H1 (cell line): ENCODE data around the gene DNMT1. TPM values are rescaled to one million over a fixed set of nuclear protein-coding genes. Genes with fewer than 3 reads are reported as not detected.
A peak's percentile ranks its signal among the peaks of the same experiment; 100 is the strongest.

Source experiments
- CTCF ChIA-PET: fragments of 300-600 bp; sonication (Branson Sonifier 250); formaldehyde crosslinking; loops from one replicate; lab custom pipeline; 2021; ENCODE audit not compliant: partially characterized antibody; lab: Charles Lee
- POLR2A ChIA-PET: fragments of 300-600 bp; sonication (Branson Sonifier 250); formaldehyde crosslinking; loops from one replicate; lab custom pipeline; 2021; ENCODE audit warnings: inconsistent platforms; ENCODE audit not compliant: partially characterized antibody; lab: Charles Lee
- DNase-seq, 2 experiments: peaks; one replicate each; pipeline versions ENCODE4 v3.0.0 to v3.0.0-alpha.2; 2010 to 2022; ENCODE audit warnings: low spot score in 2 of 2, low read depth in 1 of 2, mixed read lengths in 1 of 2
- FAIRE-seq: peaks from 2 replicates; lab custom pipeline; 2011; peaks lifted over from hg19 to GRCh38; lab: Jason Lieb, UNC
- H2AFZ ChIP-seq: 2 replicates; pipeline ENCODE4 v1.8.1; 2012; ENCODE audit warnings: low read length, inconsistent platforms
- H2AK5ac ChIP-seq: 2 replicates; pipeline ENCODE4 v1.6.1; 2013; ENCODE audit warnings: low read depth, low read length
- H2BK120ac ChIP-seq: replicated peaks from 2 replicates; pipeline ENCODE3; 2013; ENCODE audit warnings: low read depth, low read length, inconsistent platforms
- H2BK12ac ChIP-seq: 2 replicates; pipeline ENCODE4 v1.6.1; 2013; ENCODE audit warnings: low read depth, low read length
- H2BK15ac ChIP-seq: 2 replicates; pipeline ENCODE4 v1.6.1; 2013; ENCODE audit warnings: low read length
- H2BK20ac ChIP-seq: 2 replicates; pipeline ENCODE4 v1.6.1; 2013; ENCODE audit warnings: low read length
- H2BK5ac ChIP-seq: 2 replicates; pipeline ENCODE4 v1.6.1; 2013; ENCODE audit warnings: low read depth, low read length
- H3K14ac ChIP-seq: 2 replicates; pipeline ENCODE4 v1.6.1; 2013; ENCODE audit warnings: inconsistent platforms; ENCODE audit not compliant: insufficient read length
- H3K18ac ChIP-seq: 2 replicates; pipeline ENCODE4 v1.6.1; 2013; ENCODE audit warnings: low read length; ENCODE audit errors: extremely low read depth
- H3K23ac ChIP-seq: 2 replicates; pipeline ENCODE4 v1.6.1; 2013; ENCODE audit warnings: inconsistent platforms; ENCODE audit not compliant: insufficient read length
- H3K23me2 ChIP-seq: 2 replicates; pipeline ENCODE4 v1.6.1; 2013; ENCODE audit warnings: low read depth, low read length
- H3K27ac ChIP-seq: 2 replicates; pipeline ENCODE4 v1.6.1; 2011; ENCODE audit warnings: low read depth, low read length, inconsistent platforms
- H3K27me3 ChIP-seq, 4 experiments: replicated peaks in 1 of 4; 1 replicate in 1 of 4; 2 replicates in 3 of 4; pipeline versions ENCODE4 v1.6.1 to v1.8.1; 2011 to 2013; ENCODE audit warnings: low read length in 3 of 4, mild to moderate bottlenecking in 3 of 4, inconsistent platforms in 2 of 4, mixed read lengths in 2 of 4, moderate library complexity in 1 of 4; ENCODE audit not compliant: control insufficient read depth in 3 of 4, insufficient read depth in 3 of 4; ENCODE audit errors: extremely low read depth in 1 of 4
- H3K36me3 ChIP-seq, 4 experiments: 2 replicates each; pipeline versions ENCODE4 v1.6.1 to v1.8.1; 2011 to 2013; ENCODE audit warnings: mild to moderate bottlenecking in 4 of 4, low read length in 3 of 4, moderate library complexity in 2 of 4, control low read depth in 1 of 4, inconsistent platforms in 1 of 4; ENCODE audit not compliant: insufficient read depth in 4 of 4, control insufficient read depth in 2 of 4
- H3K4ac ChIP-seq: replicated peaks from 2 replicates; pipeline ENCODE3; 2013; ENCODE audit warnings: low read length, low read depth, mixed read lengths, inconsistent platforms; ENCODE audit not compliant: insufficient read length
- H3K4me1 ChIP-seq, 4 experiments: replicated peaks in 1 of 4; 1 replicate in 1 of 4; 2 replicates in 3 of 4; pipeline versions ENCODE4 v1.6.1 to v1.8.1; 2011 to 2013; ENCODE audit warnings: low read length in 3 of 4, inconsistent platforms in 2 of 4, mixed read lengths in 1 of 4; ENCODE audit not compliant: insufficient read depth in 4 of 4, control insufficient read depth in 3 of 4
- H3K4me2 ChIP-seq, 2 experiments: 2 replicates each; pipeline versions ENCODE4 v1.6.1 to v1.8.1; 2011 to 2013; ENCODE audit warnings: low read depth in 2 of 2, low read length in 2 of 2, control low read depth in 1 of 2, inconsistent platforms in 1 of 2, mild to moderate bottlenecking in 1 of 2; ENCODE audit not compliant: insufficient read depth in 1 of 2
- H3K4me3 ChIP-seq, 4 experiments: fragments of 200-600, 300-600 bp in 1 of 4; sonication (generic), shearing (Covaris generic), sonication (Bioruptor Twin) in 1 of 4; 2 replicates each; pipeline versions ENCODE4 v1.5.1 to v1.8.1; 2011 to 2016; ENCODE audit warnings: low read length in 4 of 4, low read depth in 3 of 4, control low read depth in 2 of 4, inconsistent platforms in 2 of 4, mild to moderate bottlenecking in 2 of 4, mixed read lengths in 1 of 4, moderate library complexity in 1 of 4; ENCODE audit not compliant: insufficient read depth in 2 of 4; ENCODE audit errors: extremely low read depth in 1 of 4
- H3K56ac ChIP-seq: replicated peaks from 2 replicates; pipeline ENCODE3; 2013; ENCODE audit warnings: low read depth, mild to moderate bottlenecking, mixed read lengths, low read length, inconsistent platforms; ENCODE audit not compliant: insufficient read length
- H3K79me1 ChIP-seq: 2 replicates; pipeline ENCODE4 v1.6.1; 2013; ENCODE audit warnings: low read depth, low read length, control low read depth
- H3K79me2 ChIP-seq, 2 experiments: 2 replicates each; pipeline versions ENCODE4 v1.6.1 to v1.8.1; 2012 to 2013; ENCODE audit warnings: low read length in 2 of 2, mild to moderate bottlenecking in 2 of 2, inconsistent platforms in 1 of 2; ENCODE audit not compliant: insufficient read depth in 2 of 2, control insufficient read depth in 1 of 2
- H3K9ac ChIP-seq, 4 experiments: replicated peaks in 1 of 4; 1 replicate in 1 of 4; 2 replicates in 3 of 4; pipeline versions ENCODE4 v1.6.1 to v1.8.1; 2011 to 2013; ENCODE audit warnings: low read depth in 3 of 4, low read length in 3 of 4, control low read depth in 2 of 4, mild to moderate bottlenecking in 2 of 4, moderate library complexity in 2 of 4, inconsistent platforms in 1 of 4; ENCODE audit errors: extremely low read depth in 1 of 4
- H3K9me3 ChIP-seq, 2 experiments: 2 replicates each; pipeline versions ENCODE4 v1.6.1 to v1.8.1; 2012 to 2013; ENCODE audit warnings: mild to moderate bottlenecking in 2 of 2, moderate library complexity in 2 of 2, control low read depth in 1 of 2, inconsistent platforms in 1 of 2, low read depth in 1 of 2, low read length in 1 of 2, mixed read lengths in 1 of 2; ENCODE audit not compliant: insufficient read depth in 2 of 2
- H4K20me1 ChIP-seq, 2 experiments: replicated peaks in 1 of 2; 2 replicates each; pipeline versions ENCODE3 to v1.8.1; 2011 to 2013; ENCODE audit warnings: inconsistent platforms in 2 of 2, low read length in 2 of 2, mild to moderate bottlenecking in 1 of 2; ENCODE audit not compliant: insufficient read depth in 2 of 2, control insufficient read depth in 1 of 2
- H4K5ac ChIP-seq: 2 replicates; pipeline ENCODE4 v1.6.1; 2013; ENCODE audit warnings: low read length, low read depth, mixed read lengths, inconsistent platforms; ENCODE audit not compliant: insufficient read length
- H4K8ac ChIP-seq: 2 replicates; pipeline ENCODE4 v1.8.0; 2013; ENCODE audit warnings: mild to moderate bottlenecking, moderate library complexity, low read length, inconsistent platforms; ENCODE audit not compliant: insufficient read depth; ENCODE audit errors: extremely low read depth
- H4K91ac ChIP-seq: replicated peaks from 2 replicates; pipeline ENCODE3; 2013; ENCODE audit warnings: low read length, mixed read lengths, inconsistent platforms; ENCODE audit not compliant: insufficient read length
- CTBP2 ChIP-seq: IDR thresholded peaks from 2 replicates; pipeline ENCODE4 v1.7.0; 2011; ENCODE audit warnings: borderline replicate concordance, mild to moderate bottlenecking, moderate library complexity, mixed read lengths, low read length; ENCODE audit not compliant: insufficient read depth, insufficient read length
- RBBP5 ChIP-seq: IDR thresholded peaks from 2 replicates; pipeline ENCODE4 v1.7.1; 2012; ENCODE audit warnings: low read depth, mild to moderate bottlenecking, inconsistent platforms, low read length, moderate library complexity, borderline replicate concordance
- WGBS, 2 experiments: shearing (Covaris generic) in 1 of 2; methylation state at CpG; one replicate each; pipeline versions ENCODE4 v1.1.6 to v1.1.7; 2013 to 2015; ENCODE audit warnings: low lambda C conversion rate in 2 of 2, mixed read lengths in 2 of 2, inconsistent platforms in 1 of 2, low coverage in 1 of 2, missing lambda C conversion rate in 1 of 2; ENCODE audit not compliant: insufficient replicate concordance in 2 of 2, insufficient coverage in 1 of 2, insufficient read length in 1 of 2; ENCODE audit errors: extremely low coverage in 1 of 2, missing lambda C conversion rate in 1 of 2; 5-methylcytosine and 5-hydroxymethylcytosine counted together
- polyA plus RNA-seq, 7 experiments: library from polyadenylated mRNA; depleted of rRNA in 3 of 7; stranded (reverse) in 5 of 7; unstranded in 2 of 7; fragments of >200 nt in 5 of 7; fragments of 200-250 nt in 2 of 7; gene quantifications; 1 replicate in 5 of 7; 2 replicates in 1 of 7; 4 replicates in 1 of 7; pipeline versions ENCODE4 v1.2.1 to v1.2.3, GENCODE V29; 2011 to 2013; ENCODE audit warnings: missing spikeins in 2 of 7, mixed read lengths in 2 of 7
- total RNA-seq: library from RNA; stranded (reverse); fragmentation: NEBNext Ultra II Directional; extraction: Animal tissue kit (Norgen Biotek cat#: 25700); gene quantifications from 2 replicates; pipeline ENCODE4 v1.2.1, GENCODE V29; 2021

Gene DNMT1
- total and polyA plus RNA-seq, 2 of the 8 experiments (the other 6 are each of a cell fraction or from before 2014, with no cell fraction given): 101 to 210 TPM

DNA sequence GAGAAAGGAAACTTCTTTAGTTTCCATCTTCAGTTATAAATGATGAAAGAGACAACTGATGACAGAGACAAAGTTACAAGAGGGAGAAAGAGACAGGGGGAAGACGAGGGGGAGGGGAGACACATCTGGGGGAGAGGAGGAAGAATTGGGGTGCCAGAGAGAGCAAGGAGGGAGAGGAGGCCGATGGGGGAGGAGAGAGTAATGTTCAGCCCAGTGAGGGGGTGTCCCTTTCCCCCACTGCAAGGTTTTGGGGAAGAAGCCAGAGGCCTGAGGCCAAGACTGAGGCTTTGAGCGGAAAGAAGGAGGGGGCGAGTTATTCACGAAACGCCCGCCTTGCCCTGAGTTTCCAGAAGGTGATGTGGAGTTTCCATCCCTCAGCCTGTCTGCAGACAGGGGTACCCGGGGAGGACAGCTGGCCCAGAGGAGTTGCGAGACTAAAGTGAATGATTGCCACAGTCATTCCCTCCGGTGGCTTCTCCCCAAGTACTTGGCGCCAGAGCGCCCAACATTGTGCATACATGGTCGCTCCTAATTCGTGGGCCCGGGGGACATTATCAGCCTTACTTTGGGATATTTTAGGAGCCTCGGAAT is 89.1 kb downstream of the DNMT1 start:
- Histone ChIP-seq H3K18ac (no peak overlapping the region), H2BK120ac (no peak overlapping the region), H2BK20ac (no peak overlapping the region), H3K27ac (no peak overlapping the region), H2BK12ac (0 out of 2 replicates have a peak overlapping the region, but pooled peaks have one; percentile 75), H3K4ac (peak overlapping the region; percentile 32), H3K79me2 (peaks cover 6 to 25% of the 10 kb centered on the region in 2 experiments; a peak in 3 of 4 replicates), H3K23me2 (0 out of 2 replicates have a peak, but pooled peaks cover 4% of the 10 kb centered on the region), H4K20me1 (peaks cover 0 to 15% of the 10 kb centered on the region in 2 experiments), H4K8ac (peak overlapping the region; percentile 47), H2AK5ac (no peak overlapping the region), H3K9me3 (no peaks in the 10 kb centered on the region), H4K91ac (no peak overlapping the region), H2BK5ac (no peak overlapping the region), H3K4me2 (0 out of 4 replicates have a peak overlapping the region, but pooled peaks of 1 of the 2 experiments have one; percentile 12), H3K4me1 (peaks cover 0 to 4% (median 3%) of the 10 kb centered on the region in 4 experiments; a peak in 5 of 7 replicates), H3K36me3 (peaks cover 22 to 33% (median 28%) of the 10 kb centered on the region in 4 experiments), H3K27me3 (no peaks in the 10 kb centered on the region), H3K14ac (no peak overlapping the region), H3K79me1 (peaks cover 8% of the 10 kb centered on the region; the same call in 1 of the 2 replicates), H3K4me3 (peak overlapping the region; percentile 29 to 95 (median 59); a peak in 6 of 8 replicates), H4K5ac (no peak overlapping the region), H3K23ac (no peak overlapping the region), H3K9ac (no peak overlapping the region), H3K56ac (no peak overlapping the region), H2BK15ac (no peak overlapping the region), H2AFZ (peak overlapping the region; percentile 20; the same call in 1 of the 2 replicates)
- TF ChIP-seq CTBP2 (no peak), RBBP5 (0 out of 2 replicates have a peak, but pooled peaks have one; percentile 17)
- FAIRE-seq (no peak), DNase-seq (no peak)
- ChIA-PET POLR2A (interaction anchor here (0.5 to 16.9 kb wide), 9 partner anchors 12 to 370 kb away, joined by 3 to 412 read pairs (median 4); partner anchors contain the start of genes DNMT1, EIF3G and P2RY11), CTCF (interaction anchor here (0.8 to 2.5 kb wide), 5 partner anchors 11 to 175 kb away, joined by 3 to 6 read pairs (median 4); no protein-coding TSS in a partner anchor)
- 62% methylated on average over 13 of the region's 16 CpGs; no CpG with 5 or more reads in 1 of the 2 experiments for WGBS, 2 experiments
